HCT116 (cell line): ENCODE measurements around the gene BMF. TPM values are rescaled to one million over a fixed set of nuclear protein-coding genes. Genes with fewer than 3 reads are reported as not detected.

Source experiments
- ATAC-seq: fragments of 200-7000 bp; cut with Tn5 transposase; 2 replicates; pipeline ENCODE4 v1.9.1; 2020; ENCODE audit warnings: mild to moderate bottlenecking, moderate library complexity
- BruUV-seq: library from RNA; stranded (reverse); fragments of 400-500 nt; replicated peaks from 2 replicates; lab custom pipeline; 2021; lab: Mats Ljungman, UMichigan
- CTCF ChIA-PET: fragments of 300-600 bp; sonication (Branson Sonifier 250); formaldehyde crosslinking; loops from one replicate; lab custom pipeline; 2021; ENCODE audit warnings: antibody characterized with exemption; lab: Charles Lee
- POLR2A ChIA-PET: fragments of 300-600, 350-600 bp; sonication (Branson Sonifier 250); formaldehyde crosslinking; loops from one replicate; lab custom pipeline; 2021; ENCODE audit warnings: antibody characterized with exemption; lab: Charles Lee
- RAD21 ChIA-PET, 2 experiments: fragments of 300-600 bp; sonication (Branson Sonifier 250); formaldehyde crosslinking; loops; one replicate each; lab custom pipeline; 2023; ENCODE audit warnings: low total read pairs in 2 of 2; ENCODE audit not compliant: uncharacterized antibody in 2 of 2, unreplicated experiment in 2 of 2, low non-redundant PET in 1 of 2; lab: Charles Lee
- DNase-seq: peaks from one replicate; pipeline ENCODE4 v3.0.0-alpha.2; 2010; ENCODE audit warnings: low read depth, low spot score
- H2AFZ ChIP-seq: fragments of 200-600 bp; shearing (Covaris generic), sonication (generic); 2 replicates; pipeline ENCODE4 v1.6.1; 2017; ENCODE audit warnings: low read depth, mixed run types, mixed read lengths, antibody characterized with exemption, low read length; ENCODE audit not compliant: poor library complexity, severe bottlenecking
- H3K27ac ChIP-seq: 2 replicates; pipeline ENCODE4 v1.5.1; 2012; ENCODE audit warnings: low read depth, low read length
- H3K27me3 ChIP-seq: fragments of 200-600 bp; sonication (generic); 2 replicates; pipeline ENCODE4 v1.6.1; 2016; ENCODE audit warnings: mixed run types, low read length, mixed read lengths; ENCODE audit not compliant: insufficient read depth
- H3K36me3 ChIP-seq, 2 experiments: fragments of 200-500 bp in 1 of 2; fragments of 200-600 bp in 1 of 2; sonication (Bioruptor generic) in 1 of 2; sonication (generic) in 1 of 2; 2 replicates each; pipeline versions ENCODE4 v1.5.1 to v1.6.1; 2014 to 2016; ENCODE audit warnings: low read length in 2 of 2, inconsistent platforms in 1 of 2, mixed read lengths in 1 of 2, mixed run types in 1 of 2; ENCODE audit not compliant: insufficient read depth in 2 of 2, control insufficient read depth in 1 of 2
- H3K4me1 ChIP-seq, 2 experiments: fragments of 200-600 bp in 1 of 2; sonication (generic) in 1 of 2; 2 replicates each; pipeline versions ENCODE4 v1.5.1 to v1.6.1; 2012 to 2017; ENCODE audit warnings: low read length in 2 of 2, inconsistent platforms in 1 of 2, mild to moderate bottlenecking in 1 of 2, mixed read lengths in 1 of 2, mixed run types in 1 of 2, moderate library complexity in 1 of 2; ENCODE audit not compliant: insufficient read depth in 2 of 2, control insufficient read depth in 1 of 2
- H3K4me2 ChIP-seq: fragments of 200-600 bp; sonication (generic); 2 replicates; pipeline ENCODE4 v1.6.1; 2017; ENCODE audit warnings: mixed run types, low read length, mixed read lengths
- H3K4me3 ChIP-seq, 2 experiments: fragments of 200-600 bp in 1 of 2; sonication (generic) in 1 of 2; replicated peaks in 1 of 2; 2 replicates each; pipeline ENCODE4 v1.5.1; 2011 to 2016; ENCODE audit warnings: low read length in 2 of 2, control low read depth in 1 of 2, low read depth in 1 of 2, mild to moderate bottlenecking in 1 of 2, mixed read lengths in 1 of 2, mixed run types in 1 of 2
- H3K79me2 ChIP-seq: fragments of 200-600 bp; sonication (generic); 2 replicates; pipeline ENCODE4 v1.6.1; 2017; ENCODE audit warnings: mild to moderate bottlenecking, mixed run types, low read length, moderate library complexity, mixed read lengths; ENCODE audit not compliant: insufficient read depth
- H3K9ac ChIP-seq: fragments of 200-600 bp; sonication (generic); 2 replicates; pipeline ENCODE4 v1.6.1; 2016; ENCODE audit warnings: low read length, mixed read lengths
- H3K9me2 ChIP-seq: fragments of 200-600 bp; sonication (generic), shearing (Covaris generic); 2 replicates; pipeline ENCODE4 v1.6.1; 2017; ENCODE audit warnings: mixed run types, mild to moderate bottlenecking, moderate library complexity; ENCODE audit not compliant: insufficient read depth
- H3K9me3 ChIP-seq, 2 experiments: fragments of 200-500 bp in 1 of 2; fragments of 200-600 bp in 1 of 2; sonication (Bioruptor generic) in 1 of 2; sonication (generic) in 1 of 2; 2 replicates each; pipeline ENCODE4 v1.6.1; 2014 to 2017; ENCODE audit warnings: low read length in 2 of 2, mixed read lengths in 2 of 2, inconsistent platforms in 1 of 2, low read depth in 1 of 2, mild to moderate bottlenecking in 1 of 2, mixed run types in 1 of 2, moderate library complexity in 1 of 2; ENCODE audit not compliant: control insufficient read depth in 1 of 2, insufficient read depth in 1 of 2
- H4K20me1 ChIP-seq: fragments of 200-600 bp; sonication (generic), shearing (Covaris generic); 2 replicates; pipeline ENCODE4 v1.6.1; 2017; ENCODE audit warnings: mixed run types, mild to moderate bottlenecking, moderate library complexity; ENCODE audit not compliant: insufficient read depth
- CEBPB ChIP-seq: IDR thresholded peaks from 2 replicates; pipeline ENCODE4 v1.6.1; 2012; ENCODE audit warnings: low read depth
- CTCF ChIP-seq, 3 experiments: fragments of 200-600 bp in 1 of 3; sonication (generic) in 1 of 3; IDR thresholded peaks in 2 of 3; conservative IDR thresholded peaks in 1 of 3; 2 replicates each; pipeline ENCODE4 v1.5.1; 2012 to 2017; ENCODE audit warnings: low read depth in 2 of 3, low read length in 2 of 3, antibody characterized with exemption in 1 of 3, borderline replicate concordance in 1 of 3, control low read depth in 1 of 3, mild to moderate bottlenecking in 1 of 3, mixed read lengths in 1 of 3, mixed run types in 1 of 3, moderate library complexity in 1 of 3; ENCODE audit not compliant: insufficient read depth in 1 of 3
- EZH2 ChIP-seq: fragments of 200-600 bp; sonication (generic); IDR thresholded peaks from 2 replicates; pipeline ENCODE4 v1.6.1; 2017; ENCODE audit warnings: antibody characterized with exemption, mixed run types
- EZH2phosphoT487 ChIP-seq: fragments of 200-600 bp; IDR thresholded peaks from 2 replicates; pipeline ENCODE4 v1.6.1; 2018; ENCODE audit warnings: antibody characterized with exemption, borderline replicate concordance
- FOSL1 ChIP-seq: IDR thresholded peaks from 2 replicates; pipeline ENCODE4 v1.6.1; 2012; ENCODE audit warnings: low read depth
- JUND ChIP-seq: IDR thresholded peaks from 2 replicates; pipeline ENCODE4 v1.6.1; 2012
- MAX ChIP-seq: IDR thresholded peaks from 2 replicates; pipeline ENCODE4 v1.6.1; 2012
- POLR2A ChIP-seq: IDR thresholded peaks from 2 replicates; pipeline ENCODE4 v1.7.0; 2011; ENCODE audit warnings: borderline replicate concordance; ENCODE audit not compliant: insufficient read depth, insufficient read length; ENCODE audit errors: extremely low read depth
- POLR2AphosphoS5 ChIP-seq: IDR thresholded peaks from 2 replicates; pipeline ENCODE4 v1.6.1; 2011; ENCODE audit warnings: mild to moderate bottlenecking, low read depth, low read length, moderate library complexity
- RAD21 ChIP-seq: IDR thresholded peaks from 2 replicates; pipeline ENCODE4 v1.6.1; 2012; ENCODE audit warnings: low read depth, mild to moderate bottlenecking
- SIN3A ChIP-seq: IDR thresholded peaks from 2 replicates; pipeline ENCODE4 v1.6.1; 2012; ENCODE audit warnings: low read depth
- SP1 ChIP-seq: IDR thresholded peaks from 2 replicates; pipeline ENCODE4 v1.6.1; 2012; ENCODE audit warnings: low read depth
- SRF ChIP-seq: IDR thresholded peaks from 2 replicates; pipeline ENCODE4 v1.6.1; 2012; ENCODE audit warnings: low read depth
- TCF7L2 ChIP-seq: IDR thresholded peaks from 2 replicates; pipeline ENCODE4 v1.7.0; 2011; ENCODE audit warnings: borderline replicate concordance, inconsistent platforms; ENCODE audit not compliant: insufficient read depth, insufficient read length; ENCODE audit errors: extremely low read depth
- YY1 ChIP-seq: IDR thresholded peaks from 2 replicates; pipeline ENCODE4 v1.6.1; 2011; ENCODE audit warnings: low read length, low read depth, moderate library complexity, mild to moderate bottlenecking; ENCODE audit not compliant: insufficient replicate concordance; ENCODE audit errors: extremely low read depth
- ZNF274 ChIP-seq: fragments of 200-500 bp; sonication (Bioruptor generic); IDR thresholded peaks from 2 replicates; pipeline ENCODE4 v1.6.1; 2014; ENCODE audit warnings: mild to moderate bottlenecking, low read depth, low read length, inconsistent platforms
- intact Hi-C: fragments of 100-400 bp; cut with micrococcal nuclease; formaldehyde crosslinking; loops from 2 replicates; pipeline ENCODE4 v1.10.0; 2022
- total RNA-seq: library from RNA; stranded (reverse); gene quantifications from one replicate; pipeline ENCODE4 v1.2.1, GENCODE V29; 2021; ENCODE audit not compliant: unreplicated experiment
- TF ChIP-seq, protein P1 (sequence below): IDR thresholded peaks from 2 replicates; pipeline ENCODE4 v1.6.1; 2011; ENCODE audit warnings: mild to moderate bottlenecking, low read length, moderate library complexity; ENCODE audit not compliant: insufficient replicate concordance; ENCODE audit errors: extremely low read depth
- TF ChIP-seq, protein P2 (sequence below): IDR thresholded peaks from 2 replicates; pipeline ENCODE4 v1.6.1; 2012; ENCODE audit warnings: low read depth
- TF ChIP-seq, protein P3 (sequence below): IDR thresholded peaks from 2 replicates; pipeline ENCODE4 v1.6.1; 2012

The BMF gene
- total RNA-seq, 1 experiment from 2014 or later, result 1.0 TPM

GRCh38 chr15:40150163-40150925, 41.7 kb upstream of the BMF start:
- H3K4me1 ChIP-seq, result peaks cover 28 to 39% of the 10 kb centered on the region in 2 experiments
- no peaks in the 10 kb centered on the region for H3K36me3 ChIP-seq
- intact Hi-C loops, result no loop called here
- H2AFZ ChIP-seq, result peak overlapping the region; percentile 10
- ATAC-seq (peak; percentile 37), DNase-seq (peak; percentile 31)
- no peaks in the 10 kb centered on the region for H3K9me2 ChIP-seq
- peak overlapping the region; percentile 67 for H3K4me2 ChIP-seq
- H3K9ac ChIP-seq, result no peak overlapping the region
- ChIA-PET RAD21 (no interaction called here), POLR2A (no interaction called here), CTCF (no interaction called here)
- no peak overlapping the region for H3K4me3 ChIP-seq
- H3K9me3 ChIP-seq, result no peaks in the 10 kb centered on the region
- H4K20me1 ChIP-seq, result no peaks in the 10 kb centered on the region
- H3K27ac ChIP-seq, result no peak overlapping the region
- no peaks in the 10 kb centered on the region for H3K27me3 ChIP-seq
- BruUV-seq, result no TSS peak
- no peaks in the 10 kb centered on the region for H3K79me2 ChIP-seq
- TF ChIP-seq POLR2A, result no peak
- no peak for TF ChIP-seq SIN3A
- no peak for TF ChIP-seq ZNF274
- no peak for TF ChIP-seq RAD21
- TF ChIP-seq, protein P1, sequence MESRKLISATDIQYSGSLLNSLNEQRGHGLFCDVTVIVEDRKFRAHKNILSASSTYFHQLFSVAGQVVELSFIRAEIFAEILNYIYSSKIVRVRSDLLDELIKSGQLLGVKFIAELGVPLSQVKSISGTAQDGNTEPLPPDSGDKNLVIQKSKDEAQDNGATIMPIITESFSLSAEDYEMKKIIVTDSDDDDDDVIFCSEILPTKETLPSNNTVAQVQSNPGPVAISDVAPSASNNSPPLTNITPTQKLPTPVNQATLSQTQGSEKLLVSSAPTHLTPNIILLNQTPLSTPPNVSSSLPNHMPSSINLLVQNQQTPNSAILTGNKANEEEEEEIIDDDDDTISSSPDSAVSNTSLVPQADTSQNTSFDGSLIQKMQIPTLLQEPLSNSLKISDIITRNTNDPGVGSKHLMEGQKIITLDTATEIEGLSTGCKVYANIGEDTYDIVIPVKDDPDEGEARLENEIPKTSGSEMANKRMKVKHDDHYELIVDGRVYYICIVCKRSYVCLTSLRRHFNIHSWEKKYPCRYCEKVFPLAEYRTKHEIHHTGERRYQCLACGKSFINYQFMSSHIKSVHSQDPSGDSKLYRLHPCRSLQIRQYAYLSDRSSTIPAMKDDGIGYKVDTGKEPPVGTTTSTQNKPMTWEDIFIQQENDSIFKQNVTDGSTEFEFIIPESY, result no peak
- TF ChIP-seq EZH2, result no peak
- no peak for TF ChIP-seq EZH2phosphoT487
- peak; percentile 63; the same call in 1 of the 2 replicates for TF ChIP-seq FOSL1
- TF ChIP-seq TCF7L2, result no peak
- TF ChIP-seq, protein P2, sequence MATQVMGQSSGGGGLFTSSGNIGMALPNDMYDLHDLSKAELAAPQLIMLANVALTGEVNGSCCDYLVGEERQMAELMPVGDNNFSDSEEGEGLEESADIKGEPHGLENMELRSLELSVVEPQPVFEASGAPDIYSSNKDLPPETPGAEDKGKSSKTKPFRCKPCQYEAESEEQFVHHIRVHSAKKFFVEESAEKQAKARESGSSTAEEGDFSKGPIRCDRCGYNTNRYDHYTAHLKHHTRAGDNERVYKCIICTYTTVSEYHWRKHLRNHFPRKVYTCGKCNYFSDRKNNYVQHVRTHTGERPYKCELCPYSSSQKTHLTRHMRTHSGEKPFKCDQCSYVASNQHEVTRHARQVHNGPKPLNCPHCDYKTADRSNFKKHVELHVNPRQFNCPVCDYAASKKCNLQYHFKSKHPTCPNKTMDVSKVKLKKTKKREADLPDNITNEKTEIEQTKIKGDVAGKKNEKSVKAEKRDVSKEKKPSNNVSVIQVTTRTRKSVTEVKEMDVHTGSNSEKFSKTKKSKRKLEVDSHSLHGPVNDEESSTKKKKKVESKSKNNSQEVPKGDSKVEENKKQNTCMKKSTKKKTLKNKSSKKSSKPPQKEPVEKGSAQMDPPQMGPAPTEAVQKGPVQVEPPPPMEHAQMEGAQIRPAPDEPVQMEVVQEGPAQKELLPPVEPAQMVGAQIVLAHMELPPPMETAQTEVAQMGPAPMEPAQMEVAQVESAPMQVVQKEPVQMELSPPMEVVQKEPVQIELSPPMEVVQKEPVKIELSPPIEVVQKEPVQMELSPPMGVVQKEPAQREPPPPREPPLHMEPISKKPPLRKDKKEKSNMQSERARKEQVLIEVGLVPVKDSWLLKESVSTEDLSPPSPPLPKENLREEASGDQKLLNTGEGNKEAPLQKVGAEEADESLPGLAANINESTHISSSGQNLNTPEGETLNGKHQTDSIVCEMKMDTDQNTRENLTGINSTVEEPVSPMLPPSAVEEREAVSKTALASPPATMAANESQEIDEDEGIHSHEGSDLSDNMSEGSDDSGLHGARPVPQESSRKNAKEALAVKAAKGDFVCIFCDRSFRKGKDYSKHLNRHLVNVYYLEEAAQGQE, result no peak
- TF ChIP-seq, protein P3, sequence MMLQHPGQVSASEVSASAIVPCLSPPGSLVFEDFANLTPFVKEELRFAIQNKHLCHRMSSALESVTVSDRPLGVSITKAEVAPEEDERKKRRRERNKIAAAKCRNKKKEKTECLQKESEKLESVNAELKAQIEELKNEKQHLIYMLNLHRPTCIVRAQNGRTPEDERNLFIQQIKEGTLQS, result no peak
- TF ChIP-seq JUND, result peak; percentile 38
- 0 out of 2 replicates have a peak, but pooled peaks have one; percentile 44 for TF ChIP-seq CEBPB
- no peak for TF ChIP-seq MAX
- TF ChIP-seq POLR2AphosphoS5, result peak; percentile 27; the same call in 1 of the 2 replicates
- no peak for TF ChIP-seq YY1
- TF ChIP-seq SRF, result no peak
- peak; percentile 38; the same call in 1 of the 2 replicates for TF ChIP-seq SP1
- no peak for TF ChIP-seq CTCF (IDR thresholded peaks at IDR 0.05 in 2 of 3, conservative IDR thresholded peaks at IDR 0.05 in 1 of 3; ENCODE audit: borderline replicate concordance in 1 of 3, insufficient read depth in 1 of 3, low read depth in 2 of 3, low read length in 2 of 3)
